CD14-positive monocyte (primary cell): ENCODE measurements around the gene TBL1XR1. TPM values are rescaled to one million over a fixed set of nuclear protein-coding genes. Genes with fewer than 3 reads are reported as not detected.

ENCODE experiments used
- DNase-seq, 3 donors: peaks; one replicate each; pipeline ENCODE4 v3.0.0-alpha.2; 2011 to 2022
- H2AFZ ChIP-seq: 2 replicates; pipeline ENCODE4 v1.6.0; 2012; ENCODE audit warnings: mild to moderate bottlenecking, low read depth, low read length, inconsistent platforms; ENCODE audit not compliant: insufficient read depth, poor library complexity, severe bottlenecking
- H3K27ac ChIP-seq, 2 donors: 1 replicate in 1 of 2; 2 replicates in 1 of 2; pipeline ENCODE4 v1.5.1; 2012 to 2013; ENCODE audit warnings: low read length in 2 of 2, control low read depth in 1 of 2, inconsistent platforms in 1 of 2, low read depth in 1 of 2, mild to moderate bottlenecking in 1 of 2
- H3K27me3 ChIP-seq, 2 donors: one replicate each; pipeline versions ENCODE4 v1.6.0 to v1.6.1; 2011 to 2013; ENCODE audit warnings: low read length in 2 of 2; ENCODE audit not compliant: control insufficient read depth in 2 of 2, insufficient read depth in 2 of 2
- H3K36me3 ChIP-seq, 2 donors: replicated peaks in 1 of 2; 1 replicate in 1 of 2; 2 replicates in 1 of 2; pipeline versions ENCODE4 v1.5.1 to v1.6.1; 2012 to 2013; ENCODE audit warnings: low read length in 2 of 2, control low read depth in 1 of 2, inconsistent platforms in 1 of 2, mild to moderate bottlenecking in 1 of 2; ENCODE audit not compliant: insufficient read depth in 2 of 2, control insufficient read depth in 1 of 2
- H3K4me1 ChIP-seq, 2 donors: 1 replicate in 1 of 2; 2 replicates in 1 of 2; pipeline versions ENCODE4 v1.5.1 to v1.6.1; 2012 to 2013; ENCODE audit warnings: low read length in 2 of 2, control low read depth in 1 of 2, inconsistent platforms in 1 of 2, mild to moderate bottlenecking in 1 of 2, moderate library complexity in 1 of 2; ENCODE audit not compliant: insufficient read depth in 2 of 2, control insufficient read depth in 1 of 2
- H3K4me2 ChIP-seq: replicated peaks from 2 replicates; pipeline ENCODE3; 2012; ENCODE audit warnings: low read length, moderate library complexity, mild to moderate bottlenecking; ENCODE audit not compliant: poor library complexity, severe bottlenecking; ENCODE audit errors: extremely low read depth
- H3K4me3 ChIP-seq, 3 experiments: fragments of 200-600 bp in 1 of 3; sonication (generic) in 1 of 3; replicated peaks in 1 of 3; 1 replicate in 2 of 3; 2 replicates in 1 of 3; pipeline ENCODE4 v1.5.1; 2011 to 2013; ENCODE audit warnings: low read length in 3 of 3, mild to moderate bottlenecking in 3 of 3, control low read depth in 2 of 3, low read depth in 2 of 3, inconsistent platforms in 1 of 3, moderate library complexity in 1 of 3
- H3K79me2 ChIP-seq: 2 replicates; pipeline ENCODE4 v1.6.0; 2012; ENCODE audit warnings: mild to moderate bottlenecking, control low read depth, inconsistent platforms, low read length, moderate library complexity; ENCODE audit not compliant: insufficient read depth
- H3K9ac ChIP-seq: 2 replicates; pipeline ENCODE4 v1.6.0; 2017; ENCODE audit warnings: low read length, mild to moderate bottlenecking; ENCODE audit not compliant: insufficient read depth, poor library complexity, severe bottlenecking
- H3K9me3 ChIP-seq, 2 donors: replicated peaks in 1 of 2; 1 replicate in 1 of 2; 2 replicates in 1 of 2; pipeline versions ENCODE4 v1.5.1 to v1.6.1; 2012 to 2013; ENCODE audit warnings: low read length in 2 of 2, control low read depth in 1 of 2; ENCODE audit not compliant: control insufficient read depth in 1 of 2, insufficient read depth in 1 of 2
- H4K20me1 ChIP-seq: 2 replicates; pipeline ENCODE4 v1.6.0; 2012; ENCODE audit warnings: mild to moderate bottlenecking, low read length, control low read depth, moderate library complexity; ENCODE audit not compliant: insufficient read depth
- H3K27ac Mint-ChIP-seq, 7 donors: one replicate each; pipeline ENCODE4 v1.8.0; 2020; ENCODE audit warnings: mild to moderate bottlenecking in 7 of 7, mixed read lengths in 7 of 7, moderate library complexity in 6 of 7, inconsistent platforms in 2 of 7
- H3K27me3 Mint-ChIP-seq, 3 donors: one replicate each; pipeline ENCODE4 v1.8.0; 2021 to 2022; ENCODE audit warnings: low read depth in 3 of 3, mild to moderate bottlenecking in 3 of 3, mixed read lengths in 3 of 3, moderate library complexity in 3 of 3, inconsistent platforms in 1 of 3
- H3K36me3 Mint-ChIP-seq, 2 donors: one replicate each; pipeline ENCODE4 v1.8.0; 2020; ENCODE audit warnings: mixed read lengths in 2 of 2, inconsistent platforms in 1 of 2, mild to moderate bottlenecking in 1 of 2
- H3K4me1 Mint-ChIP-seq: one replicate; pipeline ENCODE4 v1.8.0; 2020; ENCODE audit warnings: mild to moderate bottlenecking, mixed read lengths
- H3K4me3 Mint-ChIP-seq, 2 donors: one replicate each; pipeline ENCODE4 v1.8.0; 2020; ENCODE audit warnings: mild to moderate bottlenecking in 2 of 2, mixed read lengths in 2 of 2, moderate library complexity in 1 of 2
- H3K9me3 Mint-ChIP-seq, 7 donors: one replicate each; pipeline ENCODE4 v1.8.0; 2020 to 2022; ENCODE audit warnings: mixed read lengths in 7 of 7, mild to moderate bottlenecking in 6 of 7, moderate library complexity in 6 of 7, inconsistent platforms in 2 of 7
- CTCF ChIP-seq: fragments of 200-600 bp; IDR thresholded peaks from one replicate; pipeline ENCODE4 v1.8.0; 2022; ENCODE audit warnings: antibody characterized with exemption, mild to moderate bottlenecking
- WGBS: methylation state at CpG from one replicate; pipeline ENCODE4 v1.1.5; 2013; ENCODE audit warnings: missing lambda C conversion rate; ENCODE audit not compliant: insufficient coverage; 5-methylcytosine and 5-hydroxymethylcytosine counted together
- intact Hi-C, 2 donors: fragments of 100-400 bp; cut with micrococcal nuclease; formaldehyde crosslinking; loops; one replicate each; pipeline versions ENCODE4 v1.15.0 to v1.15.1; 2023
- polyA plus RNA-seq, 3 donors: library from polyadenylated mRNA; depleted of rRNA in 1 of 3; unstranded in 2 of 3; stranded (reverse) in 1 of 3; fragments of 300-500 nt in 2 of 3; fragments of >200 nt in 1 of 3; fragmentation: Illumina TruSeq in 2 of 3; gene quantifications; 1 replicate in 2 of 3; 2 replicates in 1 of 3; pipeline ENCODE4 v1.2.3, GENCODE V29; 2012 to 2021

Gene TBL1XR1
- polyA plus RNA-seq, 3 donors = 10.2 to 20.4 (median 18.3) TPM

DNA sequence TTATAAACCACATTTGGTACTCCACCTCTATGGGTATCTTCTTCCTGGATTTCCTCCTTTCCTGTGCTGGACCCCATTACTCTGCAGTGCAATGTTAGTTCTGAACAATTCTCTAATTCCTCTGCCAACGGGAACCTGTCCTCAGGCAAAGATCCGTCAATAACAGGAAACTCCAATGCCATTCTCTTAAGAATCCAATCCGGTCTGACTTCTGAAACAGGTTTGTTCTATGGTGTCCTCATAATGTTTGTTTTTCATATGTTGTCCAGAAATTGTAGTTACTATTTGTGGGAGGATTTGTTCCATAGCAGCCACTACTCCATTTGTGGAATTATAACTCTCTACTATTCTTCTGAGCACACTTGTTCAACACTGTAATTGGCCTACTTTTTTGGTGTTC is 112.7 kb downstream of the TBL1XR1 start:
- Histone ChIP-seq H3K4me1 (peaks cover 11 to 18% of the 10 kb centered on the region in 2 donors), H3K9me3 (no peaks in the 10 kb centered on the region), H3K36me3 (no peaks in the 10 kb centered on the region), H3K27me3 (no peaks in the 10 kb centered on the region), H3K79me2 (peaks cover 97% of the 10 kb centered on the region), H2AFZ (no peak overlapping the region), H3K4me2 (no peak overlapping the region), H3K9ac (no peak overlapping the region), H3K27ac (peak overlapping the region in 1 of 2 donors; percentile 16), H3K4me3 (no peak overlapping the region), H4K20me1 (peaks cover 47% of the 10 kb centered on the region)
- H3K4me3 Mint-ChIP-seq = no peak overlapping the region
- H3K9me3 Mint-ChIP-seq = peaks cover 0 to 2% (median 0%) of the 10 kb centered on the region in 7 donors
- H3K36me3 Mint-ChIP-seq = peaks cover 12 to 15% of the 10 kb centered on the region in 2 donors
- no peak for DNase-seq
- H3K27ac Mint-ChIP-seq = peak overlapping the region in 3 of 7 donors; percentile 22 to 47 (median 23)
- TF ChIP-seq CTCF = no peak
- H3K27me3 Mint-ChIP-seq = no peaks in the 10 kb centered on the region
- WGBS = no CpG with 5 or more reads among the region's 3 CpGs
- H3K4me1 Mint-ChIP-seq = peaks cover 39% of the 10 kb centered on the region
- intact Hi-C loops = no loop called here

- Mint-ChIP-seq H3K9me3 (peaks cover 0 to 2% (median 0%) of the 10 kb centered on the region in 7 donors), H3K27ac (no peak overlapping the region), H3K4me1 (peaks cover 10% of the 10 kb centered on the region), H3K27me3 (peaks cover 0 to 2% (median 0%) of the 10 kb centered on the region in 3 donors), H3K4me3 (no peak overlapping the region), H3K36me3 (peaks cover 23% of the 10 kb centered on the region in 2 donors)
- Histone ChIP-seq H3K79me2 (peaks cover 98% of the 10 kb centered on the region), H3K9ac (no peak overlapping the region), H3K4me1 (peaks cover 2 to 3% of the 10 kb centered on the region in 2 donors), H3K36me3 (peaks cover 3 to 17% of the 10 kb centered on the region in 2 donors), H2AFZ (no peak overlapping the region), H3K27me3 (no peaks in the 10 kb centered on the region), H3K9me3 (no peaks in the 10 kb centered on the region), H3K4me3 (no peak overlapping the region), H3K27ac (peak overlapping the region in 1 of 2 donors; percentile 36), H3K4me2 (no peak overlapping the region), H4K20me1 (peaks cover 42% of the 10 kb centered on the region)
- DNase-seq = no peak
- intact Hi-C loops = no loop called here
- no CpG with 5 or more reads among the region's 1 CpG for WGBS
- no peak for TF ChIP-seq CTCF
Observed at GRCh38 chr3:177080122-177080521, 117.2 kb downstream of the TBL1XR1 start.
